Right lobe of liver (tissue), 6 donors: Measurements from ENCODE around the gene FCMR. TPM values are rescaled to one million over a fixed set of nuclear protein-coding genes. Genes with fewer than 3 reads are reported as not detected.

Experiments used
- ATAC-seq, 4 donors: fragments of 200-7000 bp; cut with Tn5 transposase; one replicate each; pipeline ENCODE4 v1.9.1; 2020; ENCODE audit warnings: mild to moderate bottlenecking in 4 of 4, moderate library complexity in 4 of 4
- DNase-seq, 3 donors: peaks; one replicate each; pipeline ENCODE4 v3.0.0-alpha.2; 2020
- H3K27ac ChIP-seq, 3 donors: fragments of 200-600 bp; one replicate each; pipeline ENCODE4 v1.8.0; 2022
- H3K27me3 ChIP-seq, 2 donors: fragments of 200-600 bp; one replicate each; pipeline ENCODE4 v1.8.0; 2022
- H3K36me3 ChIP-seq, 4 donors: fragments of 200-600 bp; sonication (generic) in 1 of 4; one replicate each; pipeline versions ENCODE4 v1.5.1 to v1.8.0; 2017 to 2022; ENCODE audit warnings: control low read depth in 1 of 4
- H3K4me1 ChIP-seq, 4 donors: fragments of 200-600 bp; sonication (generic) in 1 of 4; one replicate each; pipeline versions ENCODE4 v1.5.1 to v1.8.0; 2017 to 2022; ENCODE audit warnings: control low read depth in 1 of 4
- H3K4me3 ChIP-seq, 3 donors: fragments of 200-600 bp; one replicate each; pipeline ENCODE4 v1.8.0; 2022
- H3K9me3 ChIP-seq, 4 donors: fragments of 200-600 bp; sonication (generic) in 1 of 4; one replicate each; pipeline versions ENCODE4 v1.5.1 to v1.8.0; 2017 to 2022; ENCODE audit warnings: control low read depth in 1 of 4
- CTCF ChIP-seq, 4 donors: fragments of 200-600 bp in 3 of 4; fragments of 450-650 bp in 1 of 4; IDR thresholded peaks; one replicate each; pipeline versions ENCODE4 v1.5.1 to v1.8.0; 2016 to 2022; ENCODE audit warnings: antibody characterized with exemption in 4 of 4, mild to moderate bottlenecking in 2 of 4
- POLR2A ChIP-seq: fragments of 450-650 bp; IDR thresholded peaks from one replicate; pipeline ENCODE4 v1.6.1; 2017; ENCODE audit warnings: antibody characterized with exemption, mild to moderate bottlenecking
- WGBS: methylation state at CpG from one replicate; pipeline ENCODE4 v1.1.6; 2018; ENCODE audit warnings: low coverage, low lambda C conversion rate; ENCODE audit not compliant: insufficient coverage; ENCODE audit errors: missing lambda C conversion rate; 5-methylcytosine and 5-hydroxymethylcytosine counted together
- intact Hi-C, 2 donors: fragments of 100-400 bp; cut with DNase I; formaldehyde crosslinking; loops; one replicate each; pipeline versions ENCODE4 v1.11.2 to v1.14.1; 2022
- total RNA-seq, 6 experiments: library from RNA; depleted of rRNA in 2 of 6; stranded (reverse); fragments of >200 nt in 2 of 6; fragmentation: NEBNext Ultra II Directional in 3 of 6; extraction: Animal tissue kit (Norgen Biotek cat#: 25700) in 3 of 6; gene quantifications; one replicate each; pipeline versions ENCODE4 v1.1.0 to v1.2.4, GENCODE V29; 2016 to 2023
- donor health status: DM: no; HTN: yes; CAD: no.
- donor health status: DM: no; HTN: no; CAD: no.
- donor health status: DM: no; HTN: no; CAD: no.
- donor health status: DM: no; HTN: yes; CAD: no.
- donor health status: DM: no; HTN: yes; CAD: no.

Gene FCMR
- total RNA-seq, 6 experiments from 2014 or later, result 0.80 to 3.2 (median 1.4) TPM

GRCh38 chr1:206872139-206872538 is 49.6 kb downstream of the FCMR start:
- H3K4me3 ChIP-seq, result no peak overlapping the region
- H3K36me3 ChIP-seq, result no peaks in the 10 kb centered on the region
- no peaks in the 10 kb centered on the region for H3K4me1 ChIP-seq
- ATAC-seq (no peak), DNase-seq (no peak)
- H3K27ac ChIP-seq, result no peak overlapping the region
- 84% methylated on average over 2 of the region's 3 CpGs for WGBS
- H3K9me3 ChIP-seq, result no peaks in the 10 kb centered on the region
- H3K27me3 ChIP-seq, result no peaks in the 10 kb centered on the region
- intact Hi-C loops, result no loop called here
- TF ChIP-seq CTCF (IDR thresholded peaks at IDR 0.05) (no peak), POLR2A (no peak)

- intact Hi-C loops, result loop anchor here in 1 of 2 donors (10.0 kb wide), 1 partner anchor 47 kb away; no protein-coding TSS in a partner anchor
- ATAC-seq, result no peak
- no peak overlapping the region for H3K27ac ChIP-seq
Observed at GRCh38 chr1:206868264-206868663, 53.5 kb downstream of the FCMR start.

GRCh38 chr1:206867716-206868115 is 54.0 kb downstream of the FCMR start:
- DNase-seq (no peak), ATAC-seq (no peak)
- intact Hi-C loops, result loop anchor here in 1 of 2 donors (10.0 kb wide), 1 partner anchor 47 kb away; no protein-coding TSS in a partner anchor
- no peaks in the 10 kb centered on the region for H3K36me3 ChIP-seq
- no peak overlapping the region for H3K4me3 ChIP-seq
- H3K27me3 ChIP-seq, result no peaks in the 10 kb centered on the region
- peaks cover 0 to 4% (median 2%) of the 10 kb centered on the region in 4 donors for H3K4me1 ChIP-seq
- TF ChIP-seq CTCF (IDR thresholded peaks at IDR 0.05) (no peak), POLR2A (no peak)
- H3K27ac ChIP-seq, result no peak overlapping the region
- H3K9me3 ChIP-seq, result no peaks in the 10 kb centered on the region

More at GRCh38 chr1:206868264-206868663, 53.5 kb downstream of the FCMR start:
- no peak for TF ChIP-seq POLR2A
- TF ChIP-seq CTCF (IDR thresholded peaks at IDR 0.05), result no peak
- no peaks in the 10 kb centered on the region for H3K36me3 ChIP-seq
- H3K27me3 ChIP-seq, result no peaks in the 10 kb centered on the region
- H3K9me3 ChIP-seq, result no peaks in the 10 kb centered on the region
- no peak overlapping the region for H3K4me3 ChIP-seq
- WGBS, result 33% methylated on average over 1 of the region's 1 CpG
- peaks cover 0 to 4% (median 2%) of the 10 kb centered on the region in 4 donors for H3K4me1 ChIP-seq
- DNase-seq, result no peak

GRCh38 chr1:206867239-206867638 is 54.5 kb downstream of the FCMR start:
- Histone ChIP-seq H3K27ac (no peak overlapping the region), H3K27me3 (no peaks in the 10 kb centered on the region), H3K36me3 (no peaks in the 10 kb centered on the region), H3K4me1 (peaks cover 0 to 4% (median 2%) of the 10 kb centered on the region in 4 donors), H3K4me3 (no peak overlapping the region), H3K9me3 (no peaks in the 10 kb centered on the region)
- no peak for DNase-seq
- ATAC-seq, result no peak
- intact Hi-C loops, result loop anchor here in 1 of 2 donors (10.0 kb wide), 1 partner anchor 48 kb away; no protein-coding TSS in a partner anchor
- TF ChIP-seq CTCF (IDR thresholded peaks at IDR 0.05), result no peak
- no peak for TF ChIP-seq POLR2A
- WGBS, result 89% methylated on average over 1 of the region's 1 CpG

GRCh38 chr1:206866062-206866461 is 55.7 kb downstream of the FCMR start:
- WGBS, result 73% methylated on average over 2 of the region's 2 CpGs
- no peak for ATAC-seq
- no peak for TF ChIP-seq CTCF (IDR thresholded peaks at IDR 0.05)
- TF ChIP-seq POLR2A, result no peak

More at GRCh38 chr1:206866062-206866461, 55.7 kb downstream of the FCMR start:
- Histone ChIP-seq H3K9me3 (no peaks in the 10 kb centered on the region), H3K36me3 (no peaks in the 10 kb centered on the region), H3K4me3 (no peak overlapping the region), H3K27ac (no peak overlapping the region), H3K4me1 (peaks cover 0 to 4% (median 2%) of the 10 kb centered on the region in 4 donors), H3K27me3 (no peaks in the 10 kb centered on the region)
- no peak for DNase-seq
- intact Hi-C loops, result loop anchor here in 1 of 2 donors (10.0 kb wide), 1 partner anchor 49 kb away; no protein-coding TSS in a partner anchor
